HG02970 (cell line): ENCODE data around the gene CLCN1.
"Not testable (repeated sequence)": the region's sequence is repeated elsewhere in the genome, so short reads cannot be mapped to it uniquely, and the experiment has no call there.

Experiments
- ATAC-seq: cut with Tn5 transposase; IDR thresholded peaks from one replicate; pipeline ENCODE4 v1.9.1; 2021; ENCODE audit warnings: mild to moderate bottlenecking, moderate library complexity, moderate number of reproducible peaks; ENCODE audit not compliant: unreplicated experiment, low FRiP score

Gene CLCN1

DNA sequence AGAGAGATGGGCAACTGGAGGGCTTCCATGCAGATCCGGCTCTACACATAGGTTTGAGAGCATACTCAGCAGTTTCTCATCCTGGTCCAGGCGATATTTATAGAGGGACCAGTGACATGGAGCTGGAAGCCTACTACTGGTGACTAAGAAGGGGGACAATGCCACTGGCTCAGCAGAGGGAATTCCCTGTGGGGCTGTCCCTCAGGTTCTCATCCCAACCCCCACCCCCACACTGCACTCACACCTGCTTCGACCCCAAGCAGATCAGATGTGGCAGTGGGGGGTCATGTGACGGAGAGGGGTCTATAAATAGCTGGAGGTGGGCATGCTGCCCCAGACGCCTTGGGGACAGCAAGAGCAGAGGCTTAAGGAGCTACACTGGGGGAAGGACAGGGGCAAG, at the start of gene CLCN1:
CLCN1 (plus strand) TSS at position 336 of the 400 bp plus-strand sequence. CDS start 102 bp downstream, outside the sequence.
- no peak for ATAC-seq

DNA sequence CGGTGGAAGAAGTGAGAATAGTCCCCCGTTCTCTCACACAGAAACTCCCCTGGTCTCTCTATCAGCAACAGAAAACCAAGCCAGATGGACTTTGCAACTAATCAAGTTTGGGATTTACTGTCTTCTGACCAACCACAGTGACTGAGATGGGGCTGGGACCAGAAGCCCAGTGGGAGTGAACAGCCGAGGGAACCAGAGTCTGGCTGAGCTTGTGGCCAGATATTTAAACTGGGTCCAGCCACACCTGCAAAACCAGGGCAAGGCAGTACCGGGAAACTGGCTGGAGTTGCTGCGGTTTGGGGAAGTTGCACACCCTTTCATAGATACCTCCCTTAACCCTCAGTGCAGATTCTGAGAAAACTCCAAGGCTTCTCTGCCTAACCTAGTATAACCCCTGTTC, 46.7 kb upstream of the CLCN1 start:
- no peak for ATAC-seq

DNA sequence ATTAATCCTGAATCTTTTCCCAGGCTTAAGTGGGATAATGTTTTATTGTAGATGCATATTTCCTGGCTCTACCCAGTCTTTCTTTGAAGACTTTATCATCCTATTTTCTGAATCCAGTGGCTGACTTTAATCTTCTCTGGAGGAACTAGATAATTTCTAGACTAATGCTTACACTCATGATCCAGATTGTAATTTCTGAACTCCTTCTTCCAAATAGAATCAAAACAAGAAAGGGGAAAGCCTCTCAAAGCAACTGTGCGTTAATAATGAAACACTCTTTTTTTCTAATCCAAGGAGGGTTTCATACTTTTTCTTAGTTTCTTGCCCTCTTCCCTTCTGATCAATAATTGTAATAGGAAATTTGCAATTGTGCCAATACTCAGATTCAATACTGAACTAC, 44.7 kb upstream of the CLCN1 start:
- no peak for ATAC-seq

DNA sequence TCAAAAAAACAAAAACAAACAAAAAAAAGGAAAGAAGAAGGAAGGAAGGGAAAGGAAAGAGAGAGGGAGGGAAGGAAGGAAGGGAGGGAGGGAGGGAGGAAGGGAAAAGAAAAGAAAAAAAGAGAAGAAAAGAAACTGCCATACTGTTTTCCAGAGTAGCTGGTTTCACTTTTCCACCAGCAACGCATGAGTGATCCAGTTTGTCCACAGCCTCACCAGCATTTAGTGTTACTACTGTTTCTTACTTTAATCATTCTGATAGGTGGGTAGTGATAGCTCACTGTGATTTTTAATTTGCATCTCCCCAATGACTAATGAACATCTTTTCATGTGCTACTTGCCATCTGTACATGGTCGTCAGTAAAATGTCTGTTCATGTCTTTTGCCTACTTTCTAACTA, 43.0 kb upstream of the CLCN1 start:
- no peak for ATAC-seq

DNA sequence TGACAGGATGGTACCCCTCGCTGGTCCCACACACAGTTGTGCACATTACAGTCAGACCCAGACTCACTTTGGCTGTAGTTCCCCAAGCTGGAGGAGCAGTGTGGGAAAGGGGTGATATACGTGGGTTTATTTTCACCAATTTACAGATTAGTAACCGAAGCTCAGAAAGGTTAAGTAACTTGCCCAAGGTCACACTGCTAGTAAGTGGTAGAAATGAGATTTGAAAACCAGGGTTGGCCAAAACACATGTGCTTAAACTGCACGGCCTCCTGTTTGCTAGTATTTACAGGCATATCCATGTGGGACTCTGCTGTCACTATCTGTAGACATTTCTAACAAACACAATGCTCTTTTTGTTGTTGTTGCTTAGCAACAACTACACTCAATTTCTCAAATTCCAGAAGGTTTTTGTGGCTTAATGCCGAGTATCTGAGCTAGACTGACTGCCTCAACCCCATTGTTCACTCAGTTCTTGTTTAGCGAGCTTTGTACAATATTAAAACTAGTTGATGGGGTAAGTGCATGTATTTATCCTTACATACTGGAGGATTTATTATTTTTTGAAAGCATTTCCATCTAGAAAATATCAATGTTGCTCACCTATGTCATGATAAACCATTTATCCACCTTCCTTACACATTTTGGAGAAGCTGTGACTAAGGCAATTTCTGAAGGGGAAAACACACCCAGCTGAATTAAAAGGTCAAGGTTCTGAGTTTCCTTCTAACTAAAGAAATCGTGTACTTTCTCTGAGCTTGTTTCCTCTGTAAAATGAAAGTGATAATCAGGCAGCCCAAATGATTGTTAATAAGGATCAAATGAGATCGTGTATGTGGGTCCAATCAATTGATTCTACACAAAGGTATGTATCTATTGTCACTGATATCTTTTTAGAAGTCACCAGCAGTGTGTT, 36.5 kb upstream of the CLCN1 start:
- ATAC-seq = no peak

DNA sequence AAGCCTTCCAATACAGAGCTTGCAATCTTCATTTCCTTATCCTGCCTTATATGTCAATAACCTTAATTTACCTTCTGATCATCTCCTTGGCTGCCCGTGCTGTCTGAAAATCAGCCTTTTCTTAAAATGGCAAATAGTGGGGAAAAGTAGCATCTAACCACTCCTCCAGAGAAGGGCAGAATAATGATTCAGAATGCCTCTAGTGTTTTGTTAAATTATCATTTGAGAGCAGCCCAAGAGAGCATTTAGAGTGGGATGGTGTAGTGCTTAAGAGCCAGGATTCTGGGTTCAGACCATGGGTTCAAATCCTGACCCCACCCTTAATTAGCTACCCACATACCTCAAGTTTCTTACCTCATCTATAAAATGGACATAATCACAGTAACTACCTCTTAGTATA, 35.8 kb upstream of the CLCN1 start:
- ATAC-seq = no peak

DNA sequence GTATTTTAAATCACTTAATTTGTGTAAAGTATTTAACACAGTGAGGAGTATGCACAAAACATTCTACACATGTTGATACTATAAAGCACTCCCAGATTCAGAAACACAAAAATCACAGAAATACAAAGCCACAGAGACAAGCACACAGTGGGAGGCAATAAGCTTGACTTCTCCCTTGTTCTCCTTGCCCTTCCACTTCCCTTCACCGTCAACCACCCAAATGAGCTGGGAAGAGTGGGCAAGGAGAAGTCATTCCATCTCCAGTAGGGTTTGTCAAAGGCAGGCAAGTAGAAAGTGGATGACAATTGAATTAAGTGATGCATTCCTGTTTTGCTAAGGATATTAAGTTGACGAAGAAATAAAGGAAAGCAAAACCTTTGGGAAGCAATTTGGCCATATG, 35.3 kb upstream of the CLCN1 start:
- no peak for ATAC-seq

DNA sequence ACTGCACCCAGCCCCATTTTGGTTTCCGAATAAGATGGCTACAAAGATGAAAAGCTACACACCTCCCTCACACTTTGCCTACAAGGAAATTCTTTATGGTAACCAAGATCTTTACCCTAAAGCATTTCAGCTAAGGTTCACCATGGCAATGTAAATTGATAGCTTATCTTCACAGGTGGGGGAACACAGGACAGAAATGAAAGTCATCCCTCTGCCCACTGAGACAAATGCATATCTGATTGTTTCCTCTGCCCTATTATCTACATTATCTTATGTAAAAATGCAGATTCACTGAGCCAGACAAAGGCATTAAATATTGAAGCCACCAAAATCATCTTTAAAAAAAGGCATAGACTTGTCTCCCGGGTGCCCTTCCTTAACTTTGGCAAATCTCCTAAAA, 34.4 kb upstream of the CLCN1 start:
- ATAC-seq = no peak

DNA sequence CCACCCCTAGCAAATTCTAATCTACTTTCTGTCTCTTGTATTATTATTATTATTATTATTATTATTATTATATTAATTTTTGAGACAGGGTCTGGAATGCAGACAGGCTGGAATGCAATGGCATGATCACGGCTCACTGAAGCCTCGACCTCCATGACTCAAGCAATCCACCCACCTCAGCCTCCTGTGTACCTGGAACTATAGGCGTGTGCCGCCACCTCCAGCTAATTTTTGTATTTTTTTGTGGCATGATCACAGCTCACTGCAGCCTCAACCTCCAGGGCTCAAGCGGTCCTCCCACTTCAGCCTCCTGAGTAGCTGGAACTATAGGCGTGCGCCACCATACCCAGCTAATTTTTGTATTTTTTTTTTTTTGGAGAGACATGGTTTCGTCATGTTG, 33.8 kb upstream of the CLCN1 start:
- ATAC-seq = no peak

DNA sequence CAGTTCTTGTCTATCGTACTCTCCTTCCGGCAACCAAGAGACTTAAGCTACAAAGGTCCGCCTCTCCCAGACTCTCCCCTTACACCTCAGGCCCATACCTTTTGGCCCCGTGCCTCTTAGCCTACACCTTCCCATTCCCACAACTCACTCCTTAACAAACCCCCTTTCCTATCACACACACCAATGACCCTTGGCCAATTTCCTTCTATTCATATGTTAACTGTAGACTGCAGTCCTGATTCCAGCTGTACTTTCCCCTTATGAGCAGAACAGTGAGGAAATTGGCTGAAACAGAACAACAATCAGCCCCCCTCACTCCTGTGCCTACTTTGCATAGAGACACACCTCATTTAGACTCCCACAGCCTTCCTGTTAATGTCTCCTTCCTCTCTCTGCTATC, 32.5 kb upstream of the CLCN1 start:
- ATAC-seq = no peak

DNA sequence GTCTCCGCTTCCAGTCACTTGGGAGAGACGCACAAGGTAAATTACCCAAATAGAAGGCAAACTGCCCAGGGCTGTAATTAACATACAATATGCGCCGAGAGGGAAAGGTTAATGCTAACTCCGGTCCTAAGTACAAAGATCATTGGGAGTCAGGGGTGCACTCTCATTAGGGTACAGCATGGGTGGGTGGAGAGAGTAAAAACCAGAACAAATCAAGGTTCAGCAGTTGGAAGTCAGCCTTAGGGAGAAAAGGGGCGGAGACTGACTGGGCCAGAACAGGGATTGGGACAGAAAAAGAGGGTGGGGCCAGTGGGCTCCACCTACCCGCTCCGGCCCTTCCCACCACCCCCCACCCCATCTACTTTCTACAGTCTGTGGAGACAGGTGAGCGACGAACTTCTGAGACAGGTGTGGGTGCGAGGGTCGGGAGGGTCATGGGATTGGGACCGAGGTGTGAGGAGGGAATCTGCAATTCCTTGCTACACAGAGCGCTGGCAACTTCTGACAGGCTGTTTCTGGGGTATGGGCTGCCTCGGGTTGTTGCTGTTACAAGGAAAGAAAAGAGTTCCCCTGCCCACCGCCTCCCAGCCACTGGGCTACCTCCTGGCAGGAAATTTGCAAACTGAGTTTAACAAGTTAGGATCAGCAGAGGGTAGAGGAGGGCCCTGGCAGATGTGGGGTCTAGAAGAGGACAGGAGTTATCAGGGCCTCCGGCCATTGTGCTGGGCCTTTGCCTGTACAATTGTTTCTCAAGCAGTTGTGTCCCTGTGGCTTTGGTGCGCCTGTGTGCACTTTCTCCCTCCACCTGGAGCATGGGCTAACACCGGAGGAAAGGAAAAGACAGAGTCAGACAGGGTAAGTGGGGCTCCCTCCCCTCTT, 31.1 kb upstream of the CLCN1 start, which contains the start of gene TMEM139:
TMEM139 (plus strand) TSS at position 368 of the 879 bp plus-strand sequence. CDS start 1,000 bp downstream, outside the sequence.
- no peak for ATAC-seq

DNA sequence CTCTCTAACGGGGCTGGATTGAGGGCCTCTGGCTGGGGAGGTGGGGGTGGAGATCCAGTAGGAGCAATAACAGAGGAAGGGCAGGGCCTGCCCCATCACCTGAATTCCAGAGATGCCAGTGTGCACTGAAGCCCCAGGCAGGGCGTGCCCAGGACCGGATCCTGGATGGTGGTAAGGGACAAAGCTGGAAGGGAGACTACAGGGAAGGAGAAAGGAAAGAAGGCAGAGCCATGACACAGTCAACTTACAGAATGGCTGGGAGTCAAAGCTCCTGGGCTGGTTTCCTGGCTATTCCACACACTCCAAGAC, 30.5 kb upstream of the CLCN1 start:
- no peak for ATAC-seq

DNA sequence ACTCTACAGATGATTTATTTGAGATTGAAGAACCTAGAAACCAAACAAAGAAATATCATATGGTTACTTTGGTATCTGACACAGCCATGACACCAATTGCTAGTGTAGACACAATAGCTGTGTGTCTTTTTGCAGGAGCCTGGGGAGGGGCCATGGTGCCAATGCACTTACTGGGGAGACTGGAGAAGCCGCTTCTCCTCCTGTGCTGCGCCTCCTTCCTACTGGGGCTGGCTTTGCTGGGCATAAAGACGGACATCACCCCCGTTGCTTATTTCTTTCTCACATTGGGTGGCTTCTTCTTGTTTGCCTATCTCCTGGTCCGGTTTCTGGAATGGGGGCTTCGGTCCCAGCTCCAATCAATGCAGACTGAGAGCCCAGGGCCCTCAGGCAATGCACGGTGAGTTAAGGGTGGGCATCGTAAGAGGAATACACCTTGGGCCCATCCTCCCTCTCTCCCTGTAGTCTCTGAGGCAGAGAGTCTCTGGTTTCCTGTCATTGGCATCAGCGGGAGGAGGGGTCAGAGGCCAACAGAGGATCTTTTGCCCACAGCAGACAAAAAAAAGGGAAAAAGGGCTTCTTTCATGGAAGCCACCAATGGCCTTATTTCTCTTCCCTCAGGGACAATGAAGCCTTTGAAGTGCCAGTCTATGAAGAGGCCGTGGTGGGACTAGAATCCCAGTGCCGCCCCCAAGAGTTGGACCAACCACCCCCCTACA, 29.9 kb upstream of the CLCN1 start:
- no peak for ATAC-seq

DNA sequence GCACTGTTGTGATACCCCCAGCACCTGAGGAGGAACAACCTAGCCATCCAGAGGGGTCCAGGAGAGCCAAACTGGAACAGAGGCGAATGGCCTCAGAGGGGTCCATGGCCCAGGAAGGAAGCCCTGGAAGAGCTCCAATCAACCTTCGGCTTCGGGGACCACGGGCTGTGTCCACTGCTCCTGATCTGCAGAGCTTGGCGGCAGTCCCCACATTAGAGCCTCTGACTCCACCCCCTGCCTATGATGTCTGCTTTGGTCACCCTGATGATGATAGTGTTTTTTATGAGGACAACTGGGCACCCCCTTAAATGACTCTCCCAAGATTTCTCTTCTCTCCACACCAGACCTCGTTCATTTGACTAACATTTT, 29.4 kb upstream of the CLCN1 start:
- ATAC-seq = no peak

DNA sequence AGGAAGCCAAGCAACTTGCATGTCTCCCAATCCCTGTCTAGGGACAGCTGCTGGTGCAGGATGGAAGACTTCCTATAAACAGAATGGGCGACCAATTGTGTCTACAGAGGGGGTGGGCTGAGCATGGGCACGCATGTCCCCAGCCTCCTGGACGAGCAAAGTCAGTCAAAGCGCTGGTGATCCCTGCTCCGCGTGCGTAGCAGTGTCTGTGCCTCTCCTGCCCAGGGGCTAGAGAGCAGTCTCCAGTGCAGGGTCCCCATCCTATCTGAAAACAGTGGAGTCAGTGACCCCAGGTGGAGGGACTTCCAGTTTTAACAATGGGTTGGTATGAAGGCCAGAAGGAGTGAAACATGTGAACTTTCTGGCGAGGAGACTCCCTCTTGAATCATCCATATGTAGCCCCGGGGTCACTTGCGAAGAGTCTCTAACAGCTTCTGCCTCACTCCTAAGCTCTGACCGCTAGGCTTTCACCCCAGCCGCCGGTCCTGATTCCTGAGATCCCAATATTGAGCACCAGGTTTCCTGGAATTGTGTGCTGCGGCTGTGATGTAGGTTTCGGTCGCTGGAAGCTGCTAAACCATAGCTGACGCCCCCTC, 28.5 kb upstream of the CLCN1 start:
- no peak for ATAC-seq

DNA sequence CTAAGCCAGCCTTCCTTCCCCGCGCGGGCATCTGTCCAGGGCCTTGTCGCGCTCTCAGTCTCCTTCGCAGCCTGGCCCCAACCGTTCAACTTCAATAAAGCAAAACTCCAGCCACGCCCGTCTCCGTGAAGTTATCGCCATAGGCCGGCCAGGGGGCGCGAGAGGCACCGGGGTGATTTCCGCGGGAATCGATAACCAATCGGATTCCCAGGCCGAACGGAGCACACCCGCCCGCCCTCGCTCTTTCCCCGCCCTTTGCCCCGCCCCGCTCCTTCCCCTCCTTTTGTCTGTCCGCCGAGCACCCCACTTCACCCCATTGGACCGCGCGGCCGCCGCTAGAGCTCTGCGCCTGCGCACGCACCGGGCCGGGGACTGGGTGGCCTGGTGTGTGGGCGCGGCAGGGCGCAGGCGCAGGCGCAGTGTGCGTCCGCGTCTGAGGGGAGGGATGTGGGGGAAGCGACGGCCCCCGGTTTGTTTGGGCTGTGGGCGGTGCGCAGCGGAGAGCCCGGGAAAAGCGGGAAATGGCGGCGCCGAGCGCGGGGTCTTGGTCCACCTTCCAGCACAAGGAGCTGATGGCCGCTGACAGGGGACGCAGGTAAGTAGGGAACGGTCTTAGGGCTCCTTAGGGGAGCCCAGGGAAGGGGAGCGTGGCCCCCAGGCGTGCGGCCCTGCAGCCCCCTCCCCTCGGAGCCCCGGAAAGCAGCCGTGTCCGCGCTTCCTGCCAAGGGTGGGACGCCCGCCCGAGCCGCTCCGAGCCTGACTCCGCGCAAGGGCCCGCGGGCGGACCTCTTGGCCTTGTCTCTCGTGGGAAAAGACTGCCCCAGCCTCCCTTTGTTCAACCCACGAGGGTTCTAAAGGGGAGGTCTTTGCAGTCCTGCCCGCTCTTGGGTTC, 27.7 kb upstream of the CLCN1 start, which contains the start of gene CASP2:
CASP2 (plus strand) TSS at position 417 of the 892 bp plus-strand sequence; CDS start at position 522, 105 bp downstream.
- ATAC-seq = peak; percentile 98

DNA sequence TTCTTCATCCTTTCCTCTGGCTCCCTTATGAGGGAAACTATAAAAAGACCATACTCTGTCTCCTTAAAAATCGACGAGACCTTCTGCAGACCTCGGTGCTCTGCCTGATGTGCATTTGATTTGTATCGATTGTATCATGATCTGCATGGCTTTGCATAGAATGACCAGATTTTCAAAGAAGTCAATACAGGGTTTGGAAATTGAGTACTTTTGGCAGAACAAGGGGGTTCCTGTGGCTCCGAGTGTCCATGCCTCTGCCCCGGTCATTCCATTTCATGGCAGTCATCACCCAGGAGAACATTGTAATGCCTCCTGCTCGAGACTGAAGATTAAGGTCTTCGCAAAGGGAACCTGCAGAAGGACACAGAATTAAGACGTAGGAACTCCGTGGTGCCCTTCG, 27.1 kb upstream of the CLCN1 start:
- no peak for ATAC-seq

DNA sequence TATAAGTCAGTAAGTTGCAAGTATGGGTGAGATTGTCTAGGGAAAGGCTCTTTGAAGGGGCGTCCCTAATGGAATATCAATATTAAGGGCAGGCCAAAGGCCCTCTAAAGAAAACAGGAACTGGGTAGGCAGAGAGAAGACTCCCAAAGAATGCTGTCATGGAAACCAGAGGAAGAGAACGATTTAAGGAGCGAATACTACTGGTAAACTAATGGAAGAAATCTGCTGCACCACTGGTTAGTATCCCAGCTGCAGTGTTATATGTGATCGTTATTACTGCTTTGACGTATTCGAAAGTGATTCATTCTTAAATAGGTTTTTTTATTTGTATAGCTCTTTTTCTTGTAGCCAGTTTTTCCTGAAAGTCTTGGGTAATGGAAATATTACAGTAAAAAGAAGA, 26.5 kb upstream of the CLCN1 start:
- ATAC-seq = no peak

DNA sequence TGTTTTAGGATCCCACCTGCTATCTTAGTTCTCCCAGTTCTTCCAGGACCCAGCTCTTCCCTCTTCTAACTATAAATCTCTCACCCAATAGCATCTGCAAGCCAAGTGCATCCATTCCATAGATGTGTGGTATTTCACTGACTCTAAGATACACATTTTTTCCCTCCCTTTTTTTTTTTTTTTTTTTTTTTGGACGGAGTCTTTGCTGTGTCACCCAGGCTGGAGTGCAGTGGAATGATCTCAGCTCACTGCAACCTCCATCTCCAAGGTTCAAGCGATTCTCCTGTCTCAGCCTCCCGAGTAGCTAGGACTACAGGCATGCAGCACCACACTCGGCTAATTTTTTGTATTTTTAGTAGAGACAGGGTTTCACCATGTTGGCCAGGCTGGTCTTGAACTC, 26.0 kb upstream of the CLCN1 start:
- not testable (repeated sequence) for ATAC-seq
